ENCODE measurements around the gene RALGPS1.
A peak's percentile ranks its signal among the peaks of the same experiment; 100 is the strongest.

The RALGPS1 gene

DNA sequence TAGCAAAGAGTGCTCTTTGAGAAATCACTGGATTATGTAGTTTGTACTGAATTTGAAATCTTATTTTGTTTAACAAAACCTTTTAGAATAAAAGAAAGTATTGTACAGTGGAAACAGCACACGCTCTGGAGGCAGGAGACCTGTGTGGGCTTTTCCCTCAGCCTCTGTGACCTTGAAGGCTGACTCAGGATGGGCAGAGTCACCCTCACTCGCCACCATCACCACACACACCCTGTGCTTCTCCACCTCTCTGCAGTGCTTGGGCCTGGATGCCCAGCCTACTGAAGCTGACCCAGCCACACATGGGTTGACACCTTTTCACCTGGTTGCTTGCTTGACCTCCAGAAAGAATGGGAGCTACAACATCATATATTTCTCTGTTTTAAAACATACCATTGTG, 188.2 kb downstream of the RALGPS1 start:
- DNase-seq: no peak

DNA sequence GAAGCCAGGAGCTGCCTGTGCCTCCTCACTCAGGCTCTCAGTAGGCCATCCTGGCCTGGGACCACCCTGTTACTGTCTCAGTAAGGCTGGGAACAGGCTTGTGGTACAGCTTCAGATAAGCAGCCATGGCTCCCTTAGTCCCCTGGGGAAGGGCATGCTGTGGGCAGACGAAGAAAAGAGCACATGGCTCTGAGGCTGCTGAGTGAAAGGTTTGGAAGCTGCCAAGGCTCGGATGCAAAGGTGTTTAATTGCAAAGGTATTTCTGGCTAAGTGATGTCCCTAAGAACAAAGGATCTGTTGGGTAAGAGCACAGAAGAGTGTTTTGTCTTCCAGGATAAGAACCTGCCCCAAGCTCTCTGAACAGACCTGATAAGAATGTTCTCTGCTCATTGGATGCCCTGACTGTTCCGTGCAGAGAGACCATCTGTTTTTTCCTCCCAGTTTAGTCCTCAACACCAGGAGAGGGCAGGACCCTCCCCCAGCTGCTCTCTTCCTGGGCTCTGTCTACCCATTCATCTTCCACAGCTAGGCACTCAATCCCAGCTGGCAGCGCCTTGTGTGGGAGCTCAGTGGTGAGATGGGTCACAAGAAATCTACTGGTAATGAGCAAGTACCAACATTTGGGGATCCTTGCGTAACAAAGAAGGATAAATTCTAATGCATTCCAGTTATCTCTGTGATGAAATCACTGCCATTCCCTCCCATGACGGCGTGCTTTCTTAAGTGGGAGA, 190.2 kb downstream of the RALGPS1 start:
- no peak for DNase-seq

DNA sequence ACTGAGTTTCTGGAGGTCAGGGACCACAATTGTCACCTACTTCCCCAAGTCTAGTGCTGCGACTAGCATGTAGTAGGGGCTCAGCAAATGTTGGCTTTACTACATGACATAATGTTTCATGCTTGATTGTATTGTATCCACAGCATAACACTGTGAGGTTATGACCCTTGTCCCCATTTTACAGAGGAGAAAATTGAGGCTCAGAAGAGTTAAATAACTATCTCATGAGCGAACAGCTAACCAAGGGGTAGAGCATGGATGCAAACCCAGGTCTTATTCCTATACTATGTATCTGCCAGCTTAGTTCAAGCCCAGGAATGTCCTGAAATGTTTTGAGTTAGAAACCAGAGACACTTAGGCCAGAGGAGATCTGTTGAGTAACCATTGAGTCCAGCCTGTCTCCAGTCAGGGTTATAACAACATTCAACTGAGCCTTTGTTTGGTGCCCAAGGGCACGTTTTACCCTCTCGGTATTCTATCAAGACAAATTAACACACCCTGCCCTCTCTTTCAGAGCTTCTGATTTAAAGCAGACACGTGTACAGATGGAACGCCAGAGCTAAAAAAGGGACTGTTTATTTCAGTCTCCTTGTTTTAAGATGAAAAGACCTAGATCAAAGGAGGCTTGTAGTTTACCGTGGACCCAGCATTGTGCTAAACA, 191.4 kb downstream of the RALGPS1 start:
- DNase-seq: no peak

DNA sequence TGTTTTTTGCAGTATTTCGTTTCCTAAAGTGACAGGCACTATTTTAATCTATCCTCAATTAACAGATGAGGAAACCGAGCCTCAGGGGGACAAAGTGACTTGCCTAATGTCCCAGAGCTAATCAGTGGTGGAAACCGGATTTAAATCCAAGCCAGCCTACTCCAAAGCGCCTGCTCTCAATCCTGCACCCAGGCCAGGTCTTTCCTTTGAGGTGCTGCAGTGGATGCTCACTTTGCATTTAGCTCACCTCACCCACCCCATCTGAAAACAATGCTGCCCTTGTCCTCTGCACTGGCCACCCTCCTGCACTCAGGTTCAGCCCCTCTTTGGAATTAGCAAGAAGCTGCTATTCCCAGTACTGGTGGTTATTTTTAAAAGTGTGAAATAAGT, 191.9 kb downstream of the RALGPS1 start:
- no peak for DNase-seq

- no peak for DNase-seq
Observed at GRCh38 chr9:127107171-127107928, 192.8 kb downstream of the RALGPS1 start.

DNA sequence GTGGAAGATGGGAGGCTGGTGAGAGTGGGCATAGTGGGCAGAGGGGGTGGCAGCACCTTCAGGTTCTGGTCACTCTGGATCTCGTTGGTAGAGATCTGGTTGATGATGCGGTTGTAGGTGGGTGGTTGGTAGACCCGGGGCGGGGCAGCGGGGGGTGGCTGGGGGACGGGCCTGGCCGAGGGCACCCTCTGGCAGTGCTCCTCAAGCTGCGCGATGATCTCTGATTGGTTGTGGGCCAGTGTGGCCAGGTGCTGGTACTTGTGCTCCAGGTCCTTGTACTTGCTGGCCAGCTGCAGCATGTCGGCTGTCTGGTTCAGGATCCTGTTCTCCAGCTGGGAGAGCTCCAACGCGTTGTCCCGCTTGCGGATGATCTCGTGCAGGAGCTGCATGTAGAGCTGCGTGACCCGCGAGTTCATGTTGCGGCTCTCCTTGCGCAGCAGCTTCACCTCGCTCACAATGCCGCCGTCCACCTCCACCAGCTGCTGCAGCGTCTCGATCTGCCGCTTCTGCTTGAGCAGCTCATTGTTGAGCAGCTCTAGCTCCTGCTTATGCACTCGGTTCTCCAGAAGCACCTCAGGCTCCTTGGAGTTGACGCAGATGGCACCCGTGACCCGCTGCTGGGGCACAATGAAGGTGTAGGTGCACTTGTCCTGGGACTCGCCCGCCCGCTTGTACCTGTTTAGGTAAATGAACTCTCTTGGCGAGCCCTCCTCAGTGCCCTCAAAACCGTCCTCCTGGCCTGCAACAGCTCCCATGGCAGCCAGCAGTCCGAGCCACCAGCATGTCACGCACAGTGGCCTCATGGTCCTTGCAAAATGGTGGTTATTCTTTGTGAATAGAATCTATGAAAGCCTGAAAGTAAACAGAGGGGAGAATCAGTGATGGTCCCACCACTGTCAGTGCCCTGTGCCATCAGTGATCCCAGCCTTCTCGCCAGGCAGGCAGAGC, 193.6 kb downstream of the RALGPS1 start:
- DNase-seq: no peak

DNA sequence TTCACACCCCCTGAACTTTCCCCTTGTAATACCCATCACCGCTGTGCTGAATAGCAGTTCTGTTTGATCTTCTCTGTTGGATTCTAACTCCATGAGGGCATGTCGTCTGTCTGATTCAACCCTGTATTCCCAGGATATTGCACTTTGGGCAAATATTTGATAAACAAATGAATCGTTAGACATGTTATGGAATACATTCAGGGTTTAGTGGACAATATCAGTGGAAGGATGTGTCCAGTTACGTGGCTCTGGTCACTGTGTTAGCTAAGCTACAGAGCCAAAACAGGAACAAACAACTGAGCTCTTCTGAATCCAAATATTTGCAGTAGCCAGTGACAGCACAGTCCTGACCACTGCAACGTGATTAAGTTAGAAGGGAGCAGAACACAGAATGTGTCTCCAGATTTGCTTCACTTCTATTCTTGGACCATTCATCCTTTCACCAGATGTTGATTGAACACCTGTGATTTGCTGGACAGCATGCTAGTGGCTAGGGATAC, 194.7 kb downstream of the RALGPS1 start:
- DNase-seq: no peak

GRCh38 chr9:127112056-127112455, 197.5 kb downstream of the RALGPS1 start:
- no peak for DNase-seq

DNA sequence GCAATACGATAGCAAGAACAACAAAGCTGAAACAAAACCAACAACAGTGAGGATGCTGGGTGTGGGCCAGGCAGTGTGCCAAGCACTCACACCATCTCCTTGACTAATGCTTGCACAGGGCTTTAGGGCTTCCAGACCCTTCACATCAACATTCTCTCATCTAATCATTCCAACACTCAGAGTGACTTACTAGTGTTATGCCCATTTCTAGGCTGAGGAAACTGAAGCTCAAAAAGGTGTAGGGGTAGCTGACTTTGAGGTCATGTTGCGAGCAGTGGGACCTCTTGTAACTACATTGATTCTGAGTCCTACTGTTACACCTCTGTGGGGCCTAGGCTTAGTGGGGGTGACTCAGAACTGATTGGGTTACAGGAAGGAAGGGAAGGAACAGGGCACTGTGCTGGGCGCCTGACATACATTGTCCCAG, 198.2 kb downstream of the RALGPS1 start:
- DNase-seq: no peak

GRCh38 chr9:127113191-127113972, 198.8 kb downstream of the RALGPS1 start:
- no peak for DNase-seq

GRCh38 chr9:127114606-127115005, 200.0 kb downstream of the RALGPS1 start:
- no peak for DNase-seq

- no peak for DNase-seq
Observed at GRCh38 chr9:127116088-127116726, 201.6 kb downstream of the RALGPS1 start.

GRCh38 chr9:127116957-127117356, 202.4 kb downstream of the RALGPS1 start:
- DNase-seq: peak; percentile 7

DNA sequence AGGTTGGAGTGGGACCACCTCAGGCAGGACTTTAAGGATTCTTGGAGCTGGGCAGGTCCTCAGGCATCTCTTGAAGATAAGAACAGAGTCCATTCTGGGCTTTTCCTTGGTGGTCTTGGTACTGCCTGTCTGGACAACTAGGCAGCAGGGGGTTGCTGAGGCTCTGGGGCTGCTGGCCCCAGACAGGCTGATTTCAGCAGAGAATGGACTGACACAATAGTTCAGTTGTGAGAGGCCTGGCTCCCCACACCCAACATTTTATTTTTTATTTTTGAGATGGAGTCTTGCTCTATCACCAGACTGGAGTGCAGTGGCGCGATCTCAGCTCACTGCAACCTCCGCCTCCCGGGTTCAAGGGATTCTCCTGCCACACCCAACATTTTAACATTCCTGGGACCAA, 203.2 kb downstream of the RALGPS1 start:
- DNase-seq: no peak

DNA sequence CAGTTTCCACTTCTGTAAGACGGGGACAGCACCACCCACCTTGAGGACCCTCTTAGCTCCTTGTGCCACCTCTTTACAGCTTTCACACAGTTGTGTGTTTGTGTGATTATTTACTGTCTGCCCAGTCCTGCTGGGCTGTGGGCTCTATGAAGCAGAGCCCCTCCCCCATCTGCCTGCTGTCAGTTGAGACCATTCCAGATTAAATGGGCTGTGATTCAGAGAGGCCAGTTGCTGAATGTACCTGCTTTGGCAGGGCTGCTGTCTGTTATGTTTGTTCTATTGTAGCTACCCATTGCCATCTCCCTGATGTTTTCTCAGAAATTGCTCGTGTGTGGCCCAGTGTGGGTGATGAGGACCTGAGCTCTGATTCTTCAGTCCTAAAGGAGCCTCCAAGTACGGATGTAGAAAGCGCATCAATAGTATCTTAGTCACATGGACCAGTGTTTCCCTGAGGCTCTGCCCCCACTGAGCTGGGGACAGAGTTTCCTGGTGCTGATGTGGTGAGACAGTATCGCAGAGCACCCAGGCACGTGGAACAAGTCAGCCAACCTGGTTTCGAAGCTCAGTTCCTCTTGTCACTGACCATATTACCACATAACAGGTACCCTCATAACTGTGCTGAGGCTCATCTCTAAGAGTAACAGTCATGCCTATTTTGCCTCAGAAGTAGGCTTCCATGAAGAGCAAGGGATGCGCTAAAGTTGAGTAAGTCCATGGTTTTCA, 204.2 kb downstream of the RALGPS1 start:
- no peak for DNase-seq

GRCh38 chr9:127119320-127119709, 204.7 kb downstream of the RALGPS1 start:
- DNase-seq: no peak

DNA sequence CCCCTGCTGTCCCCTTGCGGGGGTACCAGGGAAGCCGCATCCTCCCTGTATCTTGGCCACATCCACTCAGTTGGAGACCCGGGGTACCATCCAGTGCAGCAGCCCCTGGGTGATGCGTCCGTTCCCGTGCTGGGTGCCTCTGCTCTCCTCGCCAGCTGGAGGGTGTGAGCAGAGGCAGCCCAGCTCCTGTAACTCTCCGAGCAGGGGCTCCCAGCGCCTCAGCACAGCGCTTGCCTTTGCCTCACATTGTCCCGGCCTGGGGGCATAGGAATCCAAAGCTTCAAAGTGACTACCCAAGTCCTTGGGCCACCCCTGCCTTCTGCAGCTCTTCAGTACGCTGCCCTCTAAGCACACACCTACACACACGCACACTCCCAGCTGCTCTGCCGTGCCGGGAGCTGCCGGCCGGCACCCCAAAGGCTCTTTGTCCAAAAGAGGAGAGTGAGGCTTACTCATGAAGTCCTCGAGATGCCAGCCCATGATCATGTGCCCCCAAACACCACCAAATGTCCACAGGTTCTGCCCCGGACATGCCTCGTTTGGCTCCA, 207.1 kb downstream of the RALGPS1 start:
- no peak for DNase-seq

DNA sequence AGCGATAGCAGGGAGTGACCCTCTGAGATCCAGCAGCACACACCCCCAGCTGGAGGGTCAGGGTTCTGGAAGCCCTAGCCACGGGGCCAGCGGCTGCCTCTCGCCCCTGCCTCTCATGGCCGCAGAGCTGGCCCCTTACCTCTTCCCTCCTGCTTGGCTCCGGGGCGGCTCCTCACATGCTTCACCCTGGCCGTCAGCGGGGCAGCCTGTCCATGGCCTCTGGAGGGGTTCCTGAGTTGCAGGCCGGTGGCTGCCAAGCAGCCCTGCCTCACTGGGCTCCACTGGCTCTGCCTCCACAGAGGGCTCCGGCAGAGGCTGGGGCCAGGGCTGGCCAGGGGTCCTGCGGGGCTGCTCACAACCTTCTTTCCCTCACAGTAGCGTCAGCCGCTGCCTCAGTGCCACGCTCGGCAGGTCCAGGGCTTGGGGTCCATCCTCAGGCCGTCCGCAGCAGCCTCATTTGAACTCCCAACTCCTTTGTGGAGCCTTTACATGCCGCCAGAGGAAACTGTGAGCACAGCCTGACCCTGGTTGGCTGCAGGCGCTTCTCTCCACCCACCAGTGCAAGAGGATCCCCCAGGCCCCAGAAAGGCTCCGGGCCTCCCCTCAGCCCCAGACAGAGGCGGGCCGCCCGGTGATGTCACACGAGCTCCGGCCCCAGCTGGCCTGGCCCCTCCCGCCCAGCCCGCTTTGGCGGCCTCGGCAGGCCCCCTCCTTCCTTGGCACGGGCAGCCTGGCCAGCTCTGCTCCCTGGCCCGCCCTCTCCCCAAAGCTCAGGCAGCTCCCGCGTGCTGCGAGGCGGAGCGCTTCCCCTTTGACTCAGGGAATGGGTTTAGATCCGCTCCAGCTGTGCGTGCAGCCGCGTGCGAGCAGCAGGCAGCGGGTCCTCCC, 207.8 kb downstream of the RALGPS1 start, which contains the start of gene ANGPTL2:
Gene ANGPTL2, minus strand, starts transcription at position 460 of the 888 bp plus-strand sequence. CDS start 13,904 bp downstream, outside the sequence.
- peak; percentile 53 for DNase-seq
